ENCODE data around the gene CTPS2.

- TF ChIP-seq CTCF (IDR thresholded peaks at IDR 0.05) = no peak
- TF ChIP-seq USF1 (IDR thresholded peaks at IDR 0.05; ENCODE audit: borderline replicate concordance, low read depth) = no peak
- TF ChIP-seq JUND (IDR thresholded peaks at IDR 0.05) = no peak
- TF ChIP-seq GATA2 (CRISPR knock-in tag; IDR thresholded peaks at IDR 0.05) = no peak
- no peak for TF ChIP-seq REST (IDR thresholded peaks at IDR 0.05; ENCODE audit: low read depth, low read length)
Measured at GRCh38 chrX:16683007-16683664, 29.3 kb downstream of the CTPS2 start.

Data from SK-N-SH (cell line).